Measurements from ENCODE around the gene CDYL2.

DNA sequence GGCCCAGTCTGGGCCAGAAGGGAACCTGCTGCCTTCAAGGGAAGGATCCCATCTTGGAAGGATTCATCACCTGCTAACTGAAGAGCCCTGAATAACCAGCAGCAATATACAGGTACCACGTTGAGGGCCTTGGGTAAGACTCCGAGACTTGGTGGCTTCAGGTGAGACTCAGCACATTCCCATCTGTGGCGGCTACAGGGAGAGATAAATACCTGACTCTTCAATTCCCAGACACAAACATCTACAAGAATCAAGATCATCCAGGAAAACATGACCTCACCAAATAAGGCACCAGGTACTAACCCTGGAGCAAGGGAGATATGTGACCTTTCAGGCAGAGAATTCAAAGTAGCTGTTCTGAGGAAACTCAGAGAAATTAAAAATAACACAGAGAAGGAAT, 164.1 kb downstream of the CDYL2 start:
- TF ChIP-seq CTCF (IDR thresholded peaks at IDR 0.05) (no peak), POLR2A (IDR thresholded peaks at IDR 0.05) (no peak)

Data from Peyer's patch (tissue), 4 donors.